NCI-H1092 (cell line): ENCODE data around the gene LUC7L.
"Not testable (repeated sequence)": the region's sequence is repeated elsewhere in the genome, so short reads cannot be mapped to it uniquely, and the experiment has no call there.

Experiments used
- DNase-seq: peaks from one replicate; lab custom pipeline; 2025; lab: John Stamatoyannopoulos, UW

LUC7L gene

GRCh38 chr16:263182-263774, 34.0 kb upstream of the LUC7L start:
- DNase-seq = no peak

- no peak for DNase-seq
Measured at GRCh38 chr16:262121-262745, 33.0 kb upstream of the LUC7L start.

GRCh38 chr16:261031-261691, 31.9 kb upstream of the LUC7L start:
- no peak for DNase-seq

- DNase-seq = no peak
Measured at GRCh38 chr16:260326-260725, 31.1 kb upstream of the LUC7L start.

- no peak for DNase-seq
Measured at GRCh38 chr16:259814-260253, 30.6 kb upstream of the LUC7L start.

GRCh38 chr16:259226-259625, 30.0 kb upstream of the LUC7L start:
- no peak for DNase-seq

- not testable (repeated sequence) for DNase-seq
Measured at GRCh38 chr16:258091-258490, 28.8 kb upstream of the LUC7L start.

- DNase-seq = no peak
Measured at GRCh38 chr16:255183-255582, 25.9 kb upstream of the LUC7L start.

- DNase-seq = no peak
Measured at GRCh38 chr16:254461-254860, 25.2 kb upstream of the LUC7L start.

- DNase-seq = no peak
Measured at GRCh38 chr16:253833-254232, 24.6 kb upstream of the LUC7L start.

- DNase-seq = no peak
Measured at GRCh38 chr16:252366-253337, 23.4 kb upstream of the LUC7L start.

- DNase-seq = no peak
Measured at GRCh38 chr16:249431-249830, 20.2 kb upstream of the LUC7L start.

GRCh38 chr16:247027-247426, 17.8 kb upstream of the LUC7L start:
- DNase-seq = no peak

GRCh38 chr16:245105-245504, 15.9 kb upstream of the LUC7L start:
- DNase-seq = no peak

- DNase-seq = no peak
Measured at GRCh38 chr16:243348-243747, 14.1 kb upstream of the LUC7L start.

- DNase-seq = no peak
Measured at GRCh38 chr16:242281-242680, 13.0 kb upstream of the LUC7L start.

GRCh38 chr16:240559-240958, 11.3 kb upstream of the LUC7L start:
- DNase-seq = no peak

GRCh38 chr16:239948-240277, 10.7 kb upstream of the LUC7L start:
- DNase-seq = no peak

GRCh38 chr16:234468-235305, 5.4 kb upstream of the LUC7L start, which contains the start of gene FAM234A:
FAM234A (plus strand) TSS chr16:234821; CDS start chr16:254414, 19,593 bp downstream.
- DNase-seq = peak; percentile 92

- no peak for DNase-seq
Measured at GRCh38 chr16:230949-231348, 1.7 kb upstream of the LUC7L start.

GRCh38 chr16:230351-230750, 1.1 kb upstream of the LUC7L start:
- DNase-seq = not testable (repeated sequence)
